HepG2 (cell line): ENCODE data around the gene CYB5B. TPM values are rescaled to one million over a fixed set of nuclear protein-coding genes. Genes with fewer than 3 reads are reported as not detected.

ENCODE experiments used
- ATAC-seq: fragments of 200-7000 bp; cut with Tn5 transposase; 3 replicates; pipeline ENCODE4 v1.9.1; 2020; ENCODE audit warnings: mild to moderate bottlenecking, moderate library complexity
- BruUV-seq: library from RNA; stranded (reverse); fragments of 400-500 nt; replicated peaks from 2 replicates; lab custom pipeline; 2021; lab: Mats Ljungman, UMichigan
- CTCF ChIA-PET: fragments of 300-600 bp; formaldehyde crosslinking; extraction: SDS; loops from one replicate; lab custom pipeline; 2021; ENCODE audit warnings: low total read pairs, inconsistent platforms, low intra/inter-chr PET ratio; lab: Yijun Ruan, JAX
- POLR2A ChIA-PET: fragments of 350-600 bp; sonication (Branson Sonifier 250); formaldehyde crosslinking; loops from one replicate; lab custom pipeline; 2020; ENCODE audit warnings: antibody characterized with exemption, inconsistent platforms; lab: Yijun Ruan, JAX
- DNase-seq: peaks from one replicate; pipeline ENCODE4 v3.0.0-alpha.2; 2015; ENCODE audit warnings: low spot score
- FAIRE-seq: peaks from 3 replicates; lab custom pipeline; 2011; peaks lifted over from hg19 to GRCh38; lab: Jason Lieb, UNC
- H2AFZ ChIP-seq: one replicate; pipeline ENCODE4 v1.6.1; 2011; ENCODE audit warnings: low read length, inconsistent platforms
- H3K27ac ChIP-seq: fragments of 300-600 bp; 3 replicates; pipeline ENCODE4 v1.8.0; 2011; ENCODE audit warnings: mixed run types, mild to moderate bottlenecking, mixed read lengths, low read length, inconsistent platforms; ENCODE audit not compliant: insufficient read depth; ENCODE audit errors: extremely low read length
- H3K27me3 ChIP-seq, 2 experiments: fragments of 200-600 bp in 1 of 2; 2 replicates in 1 of 2; 3 replicates in 1 of 2; pipeline versions ENCODE4 v1.6.0 to v1.8.0; 2011; ENCODE audit warnings: low read length in 2 of 2, mild to moderate bottlenecking in 2 of 2, moderate library complexity in 2 of 2, inconsistent platforms in 1 of 2; ENCODE audit not compliant: insufficient read depth in 2 of 2, control insufficient read depth in 1 of 2
- H3K36me3 ChIP-seq, 2 experiments: fragments of 200-600 bp in 1 of 2; replicated peaks in 1 of 2; 2 replicates in 1 of 2; 3 replicates in 1 of 2; pipeline versions ENCODE4 v1.5.1 to v1.8.0; 2011; ENCODE audit warnings: low read length in 2 of 2, inconsistent platforms in 1 of 2; ENCODE audit not compliant: insufficient read depth in 2 of 2, control insufficient read depth in 1 of 2
- H3K4me1 ChIP-seq: 2 replicates; pipeline ENCODE4 v1.5.1; 2012; ENCODE audit warnings: low read length, inconsistent platforms; ENCODE audit not compliant: insufficient read depth
- H3K4me2 ChIP-seq: 2 replicates; pipeline ENCODE4 v1.6.0; 2011; ENCODE audit warnings: low read depth, low read length, inconsistent platforms
- H3K4me3 ChIP-seq, 3 experiments: fragments of 200-600 bp in 1 of 3; sonication (generic), shearing (Covaris generic) in 1 of 3; replicated peaks in 1 of 3; 2 replicates each; pipeline ENCODE4 v1.5.1; 2011 to 2016; ENCODE audit warnings: low read length in 3 of 3, inconsistent platforms in 2 of 3, low read depth in 2 of 3, mild to moderate bottlenecking in 2 of 3, control low read depth in 1 of 3, mixed read lengths in 1 of 3; ENCODE audit not compliant: insufficient read depth in 1 of 3
- H3K79me2 ChIP-seq: one replicate; pipeline ENCODE4 v1.6.1; 2011; ENCODE audit warnings: low read length, inconsistent platforms; ENCODE audit not compliant: insufficient read depth
- H3K9ac ChIP-seq: 2 replicates; pipeline ENCODE4 v1.6.0; 2011; ENCODE audit warnings: mild to moderate bottlenecking, low read depth, low read length, inconsistent platforms; ENCODE audit not compliant: insufficient read depth
- H3K9me3 ChIP-seq: 2 replicates; pipeline ENCODE4 v1.5.1; 2012; ENCODE audit warnings: mild to moderate bottlenecking, low read length
- H4K20me1 ChIP-seq: 2 replicates; pipeline ENCODE4 v1.6.0; 2011; ENCODE audit warnings: inconsistent platforms, mild to moderate bottlenecking, low read length, moderate library complexity; ENCODE audit not compliant: insufficient read depth
- ARNTL ChIP-seq: sonication (generic); formaldehyde crosslinking; IDR thresholded peaks from 2 replicates; pipeline ENCODE4 v1.4.0; 2020; ENCODE audit warnings: mild to moderate bottlenecking, missing genetic modification reagents
- GATAD1 ChIP-seq: IDR thresholded peaks from 2 replicates; pipeline ENCODE4 v1.6.1; 2016; ENCODE audit warnings: missing genetic modification reagents, missing compliant biosample characterization
- HNRNPL ChIP-seq: fragments of 200-400 bp; formaldehyde crosslinking; IDR thresholded peaks from 2 replicates; pipeline ENCODE4 v1.6.1; 2017; ENCODE audit warnings: mild to moderate bottlenecking, low read depth, low read length
- PPARG ChIP-seq: conservative IDR thresholded peaks from 2 replicates; pipeline ENCODE4 v1.6.1; 2016; ENCODE audit warnings: missing biosample characterization, missing genetic modification reagents
- SP4 ChIP-seq: sonication (generic); formaldehyde crosslinking; IDR thresholded peaks from 2 replicates; pipeline ENCODE4 v1.8.1; 2023; ENCODE audit warnings: mild to moderate bottlenecking, missing genetic modification reagents
- TRIM24 ChIP-seq: sonication (generic); formaldehyde crosslinking; IDR thresholded peaks from 2 replicates; pipeline ENCODE4 v1.8.0; 2022; ENCODE audit warnings: mild to moderate bottlenecking, missing genetic modification reagents
- ZKSCAN5 ChIP-seq: sonication (generic); formaldehyde crosslinking; IDR thresholded peaks from 2 replicates; pipeline ENCODE4 v1.5.1; 2020; ENCODE audit warnings: mild to moderate bottlenecking, missing genetic modification reagents
- ZNF317 ChIP-seq: sonication (generic); formaldehyde crosslinking; IDR thresholded peaks from 2 replicates; pipeline ENCODE4 v1.5.0; 2020; ENCODE audit warnings: mild to moderate bottlenecking, missing genetic modification reagents
- ZNF768 ChIP-seq: sonication (generic); formaldehyde crosslinking; IDR thresholded peaks from 2 replicates; pipeline ENCODE4 v1.4.0; 2020; ENCODE audit warnings: missing genetic modification reagents
- ZNF83 ChIP-seq: sonication (generic); formaldehyde crosslinking; IDR thresholded peaks from 2 replicates; pipeline ENCODE4 v1.4.0; 2020; ENCODE audit warnings: missing genetic modification reagents, mild to moderate bottlenecking, borderline replicate concordance
- ZSCAN25 ChIP-seq: sonication (generic); formaldehyde crosslinking; IDR thresholded peaks from 2 replicates; pipeline ENCODE4 v1.8.0; 2022; ENCODE audit warnings: mild to moderate bottlenecking, missing genetic modification reagents
- ZZZ3 ChIP-seq: sonication (generic); formaldehyde crosslinking; IDR thresholded peaks from 2 replicates; pipeline ENCODE4 v1.4.0; 2020; ENCODE audit warnings: missing genetic modification reagents, mild to moderate bottlenecking, borderline replicate concordance
- WGBS: methylation state at CpG from one replicate; pipeline ENCODE4 v1.1.6; 2017; ENCODE audit warnings: low lambda C conversion rate; 5-methylcytosine and 5-hydroxymethylcytosine counted together
- in situ Hi-C: cut with HindIII; loops from 2 replicates; pipeline ENCODE4 v1.10.0; 2017; ENCODE audit warnings: low pct_unique_long_range_greater_than_20kb; ENCODE audit not compliant: extremely low pct_ligation_motif_present
- intact Hi-C: fragments of 100-400 bp; cut with micrococcal nuclease; formaldehyde crosslinking; loops from one replicate; pipeline ENCODE4 v1.10.0; 2022; ENCODE audit not compliant: unreplicated experiment
- polyA plus RNA-seq, 8 experiments: library from polyadenylated mRNA; depleted of rRNA in 3 of 8; stranded (reverse) in 7 of 8; unstranded in 1 of 8; fragments of >200 nt; fragmentation: Illumina TruSeq in 4 of 8; extraction: Trizol in 4 of 8; gene quantifications; 2 replicates each; pipeline versions ENCODE4 v1.2.1 to v1.2.3, GENCODE V29; 2011 to 2016; ENCODE audit warnings: low read depth in 4 of 8, missing spikeins in 1 of 8, mixed read lengths in 1 of 8; ENCODE audit not compliant: insufficient read depth in 1 of 8
- total RNA-seq, 5 experiments: library from RNA; depleted of rRNA; stranded (reverse); fragments of >200 nt; fragmentation: Illumina TruSeq; extraction: Trizol; gene quantifications; 2 replicates each; pipeline ENCODE4 v1.2.3, GENCODE V29; 2016; ENCODE audit warnings: low read depth in 1 of 5
- TF ChIP-seq, protein P1 (sequence below): sonication (generic); formaldehyde crosslinking; IDR thresholded peaks from 2 replicates; pipeline ENCODE4 v1.4.0; 2020; ENCODE audit warnings: mild to moderate bottlenecking, missing genetic modification reagents

CYB5B gene
- total and polyA plus RNA-seq, 2 of the 13 experiments (the other 11 are each of a cell fraction or from before 2014, with no cell fraction given), result 234 to 432 TPM

DNA sequence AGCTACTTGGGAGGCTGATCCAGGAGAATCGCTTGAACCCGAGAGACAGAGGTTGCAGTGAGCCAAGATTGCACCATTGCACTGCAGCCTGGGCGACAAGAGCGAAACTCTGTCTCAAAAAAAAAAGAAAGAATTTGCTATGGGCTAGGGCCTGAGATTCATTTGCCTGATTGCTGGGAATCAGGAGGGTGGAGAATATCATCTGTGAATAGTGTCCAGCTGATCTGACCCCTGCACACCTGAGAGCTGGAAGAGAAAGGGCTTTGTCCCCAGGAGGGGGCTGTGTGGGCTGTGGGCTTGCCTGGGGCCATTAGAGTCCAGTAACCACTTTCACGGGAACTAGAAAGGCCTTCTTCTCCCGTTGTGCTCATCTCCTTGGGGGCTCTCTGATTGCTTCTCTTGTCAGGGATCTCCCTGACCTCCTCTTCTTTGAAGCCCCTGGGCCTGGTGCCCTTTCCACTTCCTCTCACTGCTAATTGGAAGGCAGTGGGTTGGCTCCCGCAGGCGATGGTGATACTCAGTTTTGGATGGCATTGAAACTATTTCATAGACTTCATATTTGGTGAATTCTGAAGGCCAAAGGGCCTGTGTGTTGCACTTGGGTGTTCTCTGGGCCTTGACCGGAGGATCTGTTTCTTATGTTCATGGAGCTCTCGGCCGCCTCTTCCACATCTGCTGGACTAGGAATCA, 75.3 kb downstream of the CYB5B start:
- Histone ChIP-seq H3K27me3 (no peaks in the 10 kb centered on the region), H4K20me1 (no peaks in the 10 kb centered on the region), H3K36me3 (no peaks in the 10 kb centered on the region), H3K79me2 (no peaks in the 10 kb centered on the region), H3K9me3 (no peaks in the 10 kb centered on the region), H2AFZ (peak overlapping the region; percentile 11), H3K4me3 (no peak overlapping the region), H3K27ac (no peak overlapping the region), H3K4me1 (peaks cover 81% of the 10 kb centered on the region), H3K4me2 (no peak overlapping the region), H3K9ac (no peak overlapping the region)
- 68% methylated on average over 11 of the region's 11 CpGs for WGBS
- BruUV-seq, result no TSS peak
- intact Hi-C loops, result no loop called here
- FAIRE-seq (no peak), ATAC-seq (no peak), DNase-seq (no peak)
- CTCF ChIA-PET, result no interaction called here
- in situ Hi-C loops, result no loop called here
- TF ChIP-seq HNRNPL, result no peak
- TF ChIP-seq ZKSCAN5 (CRISPR knock-in tag), result no peak
- no peak for TF ChIP-seq ZSCAN25 (CRISPR knock-in tag)
- TF ChIP-seq GATAD1 (CRISPR knock-in tag), result no peak
- no peak for TF ChIP-seq PPARG (CRISPR knock-in tag)
- TF ChIP-seq ZNF317 (CRISPR knock-in tag), result no peak
- TF ChIP-seq, protein P1, sequence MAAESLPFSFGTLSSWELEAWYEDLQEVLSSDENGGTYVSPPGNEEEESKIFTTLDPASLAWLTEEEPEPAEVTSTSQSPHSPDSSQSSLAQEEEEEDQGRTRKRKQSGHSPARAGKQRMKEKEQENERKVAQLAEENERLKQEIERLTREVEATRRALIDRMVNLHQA (CRISPR knock-in tag), result no peak
- TF ChIP-seq ZNF768 (CRISPR knock-in tag), result no peak
- no peak for TF ChIP-seq ZZZ3 (CRISPR knock-in tag)
- no peak for TF ChIP-seq TRIM24 (CRISPR knock-in tag)
- TF ChIP-seq SP4 (CRISPR knock-in tag), result no peak
- no peak for TF ChIP-seq ARNTL
- TF ChIP-seq ZNF83 (CRISPR knock-in tag), result no peak
- POLR2A ChIA-PET, result no interaction called here
